Peyer's patch (tissue), 4 donors: ENCODE measurements around the gene WDR93.

ENCODE experiments used
- POLR2A ChIP-seq, 2 donors: fragments of 450-650 bp; IDR thresholded peaks; one replicate each; pipeline ENCODE4 v1.5.1; 2017; ENCODE audit warnings: antibody characterized with exemption in 2 of 2, mild to moderate bottlenecking in 2 of 2, moderate library complexity in 2 of 2
- TF ChIP-seq, protein P1 (sequence below), 6 experiments: fragments of 450-650 bp in 4 of 6; fragments of 200-600 bp in 2 of 6; sonication (generic) in 1 of 6; IDR thresholded peaks; one replicate each; pipeline ENCODE4 v1.5.1; 2017 to 2019; ENCODE audit warnings: antibody characterized with exemption in 6 of 6, mild to moderate bottlenecking in 3 of 6, moderate library complexity in 1 of 6

DNA sequence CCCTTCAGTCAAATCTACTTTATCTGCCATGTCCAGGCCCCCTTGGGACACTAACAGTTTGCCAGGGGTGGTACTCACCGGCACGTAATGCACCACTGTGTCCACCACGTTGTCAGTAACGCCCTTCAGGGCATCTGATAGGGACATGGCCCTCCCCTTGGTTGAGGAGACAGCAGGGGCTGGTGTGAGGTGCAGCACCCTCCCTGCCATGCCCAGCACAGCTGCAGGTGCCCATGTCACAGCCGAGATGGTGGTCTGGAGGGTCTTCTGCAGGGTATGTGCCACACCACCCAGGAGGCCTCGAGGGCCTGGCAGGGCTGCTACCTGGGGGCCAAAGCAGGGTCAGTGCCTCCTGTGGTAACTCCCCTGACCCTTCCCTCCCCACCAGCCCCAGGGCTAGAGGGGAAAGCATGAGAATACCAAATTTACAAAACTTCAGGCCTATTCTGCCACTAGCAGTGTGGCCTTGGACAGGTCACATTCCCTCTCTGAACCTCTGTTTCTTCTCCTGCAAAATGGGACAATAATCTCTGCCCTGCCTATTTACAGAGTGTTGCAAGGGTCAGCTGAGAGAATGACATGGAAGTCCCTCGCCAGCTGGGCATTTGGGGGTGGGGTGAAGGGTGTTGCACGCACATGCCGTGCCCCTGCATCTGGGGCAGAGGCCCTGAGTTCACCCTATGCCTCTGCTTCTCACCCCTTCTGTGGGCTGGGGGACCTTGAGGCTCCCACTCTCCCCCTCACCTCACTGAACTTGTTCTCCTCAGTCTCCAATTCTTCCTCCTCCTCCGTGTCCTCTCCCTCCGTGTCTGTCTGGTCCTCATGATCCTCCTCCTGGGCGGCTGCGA lies 23.5 kb upstream of the WDR93 start:
- no peak for TF ChIP-seq POLR2A (IDR thresholded peaks at IDR 0.05)
- TF ChIP-seq, protein P1, sequence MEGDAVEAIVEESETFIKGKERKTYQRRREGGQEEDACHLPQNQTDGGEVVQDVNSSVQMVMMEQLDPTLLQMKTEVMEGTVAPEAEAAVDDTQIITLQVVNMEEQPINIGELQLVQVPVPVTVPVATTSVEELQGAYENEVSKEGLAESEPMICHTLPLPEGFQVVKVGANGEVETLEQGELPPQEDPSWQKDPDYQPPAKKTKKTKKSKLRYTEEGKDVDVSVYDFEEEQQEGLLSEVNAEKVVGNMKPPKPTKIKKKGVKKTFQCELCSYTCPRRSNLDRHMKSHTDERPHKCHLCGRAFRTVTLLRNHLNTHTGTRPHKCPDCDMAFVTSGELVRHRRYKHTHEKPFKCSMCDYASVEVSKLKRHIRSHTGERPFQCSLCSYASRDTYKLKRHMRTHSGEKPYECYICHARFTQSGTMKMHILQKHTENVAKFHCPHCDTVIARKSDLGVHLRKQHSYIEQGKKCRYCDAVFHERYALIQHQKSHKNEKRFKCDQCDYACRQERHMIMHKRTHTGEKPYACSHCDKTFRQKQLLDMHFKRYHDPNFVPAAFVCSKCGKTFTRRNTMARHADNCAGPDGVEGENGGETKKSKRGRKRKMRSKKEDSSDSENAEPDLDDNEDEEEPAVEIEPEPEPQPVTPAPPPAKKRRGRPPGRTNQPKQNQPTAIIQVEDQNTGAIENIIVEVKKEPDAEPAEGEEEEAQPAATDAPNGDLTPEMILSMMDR (IDR thresholded peaks at IDR 0.05), result no peak
